Activated CD4-positive, alpha-beta T cell treated with anti-CD3 and anti-CD28 coated beads for 24 hours (primary cell): Measurements from ENCODE around the gene SLIT3.

Experiments
- DNase-seq, 2 donors: peaks; one replicate each; pipeline ENCODE4 v3.0.0-alpha.2; 2020; ENCODE audit warnings: low read depth in 2 of 2

SLIT3 gene

GRCh38 chr5:169299191-169299662 is 1.7 kb downstream of the SLIT3 start:
- DNase-seq = no peak

GRCh38 chr5:169298193-169298592 is 2.7 kb downstream of the SLIT3 start:
- DNase-seq = no peak

GRCh38 chr5:169296419-169297143 is 4.4 kb downstream of the SLIT3 start:
- no peak for DNase-seq

GRCh38 chr5:169295306-169295705 is 5.6 kb downstream of the SLIT3 start:
- DNase-seq = no peak

- DNase-seq = no peak
Observed at GRCh38 chr5:169294621-169295020, 6.3 kb downstream of the SLIT3 start.

- no peak for DNase-seq
Observed at GRCh38 chr5:169291877-169292276, 9.1 kb downstream of the SLIT3 start.

- no peak for DNase-seq
Observed at GRCh38 chr5:169290895-169291294, 10.0 kb downstream of the SLIT3 start.

- no peak for DNase-seq
Observed at GRCh38 chr5:169289520-169289919, 11.4 kb downstream of the SLIT3 start.

GRCh38 chr5:169288066-169288930 is 12.6 kb downstream of the SLIT3 start:
- DNase-seq = no peak

GRCh38 chr5:169287529-169287928 is 13.4 kb downstream of the SLIT3 start:
- no peak for DNase-seq

- DNase-seq = no peak
Observed at GRCh38 chr5:169286572-169287300, 14.2 kb downstream of the SLIT3 start.

- DNase-seq = no peak
Observed at GRCh38 chr5:169283887-169284286, 17.1 kb downstream of the SLIT3 start.

GRCh38 chr5:169281625-169282024 is 19.3 kb downstream of the SLIT3 start:
- DNase-seq = no peak

- DNase-seq = no peak
Observed at GRCh38 chr5:169280696-169281095, 20.2 kb downstream of the SLIT3 start.

GRCh38 chr5:169280286-169280685 is 20.7 kb downstream of the SLIT3 start:
- no peak for DNase-seq

GRCh38 chr5:169279125-169279524 is 21.8 kb downstream of the SLIT3 start:
- DNase-seq = no peak

GRCh38 chr5:169273881-169274280 is 27.1 kb downstream of the SLIT3 start:
- no peak for DNase-seq

- no peak for DNase-seq
Observed at GRCh38 chr5:169273451-169273850, 27.5 kb downstream of the SLIT3 start.

GRCh38 chr5:169272731-169273427 is 28.1 kb downstream of the SLIT3 start:
- no peak for DNase-seq

GRCh38 chr5:169272111-169272510 is 28.8 kb downstream of the SLIT3 start:
- DNase-seq = no peak

GRCh38 chr5:169270827-169271226 is 30.1 kb downstream of the SLIT3 start:
- no peak for DNase-seq

- no peak for DNase-seq
Observed at GRCh38 chr5:169268019-169268418, 32.9 kb downstream of the SLIT3 start.
